Hindlimb muscle (tissue), 1 donor: ENCODE data around the gene RUFY2. TPM values are rescaled to one million over a fixed set of nuclear protein-coding genes. Genes with fewer than 3 reads are reported as not detected.
"Not testable (repeated sequence)": the region's sequence is repeated elsewhere in the genome, so short reads cannot be mapped to it uniquely, and the experiment has no call there.

Experiments
- DNase-seq: peaks from one replicate; pipeline ENCODE4 v3.0.0-alpha.2; 2013
- polyA plus RNA-seq: library from polyadenylated mRNA; unstranded; fragments of 120-200 nt; gene quantifications from one replicate; pipeline ENCODE4 v1.2.1, GENCODE V29; 2013; ENCODE audit not compliant: insufficient read length

RUFY2 gene
- polyA plus RNA-seq, 1 donor, result 19.5 TPM

DNA sequence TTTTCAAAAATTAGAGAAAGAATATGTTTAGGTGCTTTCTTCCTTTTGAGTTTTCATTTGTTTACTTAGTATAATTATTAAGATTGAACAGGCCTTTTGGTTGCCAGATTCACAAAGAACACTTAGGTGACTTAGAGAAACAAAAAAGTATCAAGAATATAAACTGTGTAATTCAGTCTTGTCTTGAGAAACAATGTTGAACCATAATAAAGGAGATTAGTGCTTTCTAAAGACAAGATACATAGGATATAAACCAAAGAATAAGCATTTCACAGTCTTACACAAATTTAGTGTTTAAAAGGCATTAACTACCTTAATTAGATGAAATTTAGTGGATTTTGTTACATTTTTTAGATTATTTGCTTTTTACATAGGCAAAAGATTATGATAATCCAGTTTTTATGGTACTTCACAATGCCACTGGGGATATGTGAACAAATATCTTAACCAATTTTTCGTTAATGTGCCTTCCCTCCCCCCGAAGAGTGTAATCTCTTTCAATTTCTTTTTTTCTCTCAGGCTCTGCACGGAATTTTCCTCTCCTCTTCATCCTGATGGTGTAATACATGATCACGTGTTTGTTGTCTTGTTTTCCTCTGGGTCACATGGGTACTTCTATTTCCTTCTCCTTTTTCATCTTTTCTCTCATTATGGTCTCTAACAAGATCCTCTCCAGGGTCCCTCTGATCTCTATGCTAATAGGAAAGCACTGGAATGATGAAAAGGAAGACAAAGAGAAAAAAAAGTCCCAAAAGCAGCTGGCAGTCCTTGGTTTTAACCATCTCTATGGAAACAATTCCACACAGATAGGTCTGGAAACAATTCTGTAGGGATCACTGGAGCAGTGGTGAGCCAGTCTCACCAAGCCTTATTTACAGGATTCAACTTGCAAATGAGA is 78.9 kb downstream of the RUFY2 start:
- DNase-seq, result peak; percentile 50

GRCh38 chr10:68324396-68324795 is 82.7 kb downstream of the RUFY2 start:
- not testable (repeated sequence) for DNase-seq

- no peak for DNase-seq
Observed at GRCh38 chr10:68318331-68319059, 88.6 kb downstream of the RUFY2 start.

DNA sequence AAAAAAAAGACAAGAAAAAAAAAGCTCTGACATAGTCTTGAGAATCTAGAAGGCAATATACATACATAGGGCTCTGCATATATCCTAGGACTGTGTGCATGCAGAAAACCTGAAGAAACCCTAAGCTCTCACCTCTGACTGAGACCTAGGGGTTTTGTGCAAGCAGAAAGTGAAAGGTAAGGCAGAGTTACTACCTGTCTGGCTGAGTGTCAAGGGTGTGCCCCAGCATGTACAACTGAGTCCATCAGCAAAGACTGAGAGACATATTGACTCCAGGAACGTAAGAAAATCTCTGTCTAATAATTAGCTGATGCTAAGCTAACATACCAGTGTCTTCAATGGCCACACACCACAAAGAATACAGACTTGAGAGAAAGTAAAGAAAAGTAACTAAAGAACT is 91.5 kb downstream of the RUFY2 start:
- DNase-seq, result no peak

DNA sequence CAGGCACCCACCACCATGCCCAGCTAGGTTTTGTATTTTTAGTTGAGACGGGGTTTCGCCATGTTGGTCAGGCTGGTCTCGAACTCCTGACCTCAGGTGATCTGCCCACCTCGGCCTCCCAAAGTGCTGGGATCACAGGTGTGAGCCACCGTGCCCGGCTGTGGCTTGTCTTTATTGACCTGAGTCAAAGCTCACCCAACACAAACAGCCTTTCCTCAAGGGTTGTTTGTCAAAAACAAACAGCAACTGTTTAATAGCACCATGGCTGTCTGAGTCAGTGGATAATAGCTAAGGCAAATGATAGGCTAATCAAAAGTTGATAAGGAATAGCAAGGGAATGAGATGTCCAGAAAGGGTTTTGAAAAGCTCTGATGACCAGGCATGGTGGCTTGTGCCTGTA is 92.1 kb downstream of the RUFY2 start:
- DNase-seq, result not testable (repeated sequence)

DNA sequence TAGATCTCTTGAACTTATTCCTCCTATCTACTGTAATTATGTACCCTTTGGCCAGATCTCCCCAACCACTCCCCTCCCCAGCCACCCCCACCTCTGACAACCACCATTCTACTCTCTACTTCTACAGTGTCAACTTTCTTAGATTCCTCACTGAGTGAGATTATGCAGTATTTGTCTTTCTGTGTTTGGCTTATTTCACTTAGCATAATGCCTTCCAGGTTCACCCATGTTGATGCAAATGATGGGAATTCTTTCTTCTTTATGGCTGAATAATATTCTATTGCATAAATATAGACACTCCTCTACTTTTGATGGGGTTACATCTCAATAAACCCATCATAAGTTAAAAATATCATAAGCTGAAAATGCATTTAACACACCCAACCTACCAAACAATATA is 96.5 kb downstream of the RUFY2 start:
- DNase-seq, result no peak

- DNase-seq, result no peak
Observed at GRCh38 chr10:68305854-68306253, 101.2 kb downstream of the RUFY2 start.

DNA sequence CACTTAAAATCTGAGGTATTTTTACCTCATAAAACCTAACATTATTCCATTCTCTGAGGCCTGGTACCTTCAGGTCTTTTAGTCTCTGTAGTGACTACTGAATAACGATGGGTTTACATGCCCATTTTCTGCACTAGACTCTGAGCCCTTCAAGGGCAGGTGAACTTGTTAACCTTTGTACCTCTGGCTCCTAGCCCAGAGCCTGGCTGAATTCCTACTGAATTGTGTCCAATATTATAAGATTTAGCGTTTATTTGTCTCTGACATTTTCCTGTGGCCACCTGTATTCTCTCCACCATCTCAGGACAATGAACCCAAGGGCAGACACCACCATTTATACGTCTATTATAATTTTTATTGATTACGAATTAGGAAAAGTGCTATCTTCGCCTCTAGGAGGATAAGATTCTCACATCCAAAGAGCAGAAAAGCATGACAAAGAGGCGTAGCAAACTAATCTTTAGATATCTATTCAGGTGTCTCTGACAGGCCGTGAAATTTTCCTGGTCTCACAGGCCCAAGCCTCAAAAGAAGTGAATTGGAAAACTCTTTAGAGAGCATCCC is 103.1 kb downstream of the RUFY2 start:
- DNase-seq, result no peak

GRCh38 chr10:68302871-68303270 is 104.2 kb downstream of the RUFY2 start:
- no peak for DNase-seq

DNA sequence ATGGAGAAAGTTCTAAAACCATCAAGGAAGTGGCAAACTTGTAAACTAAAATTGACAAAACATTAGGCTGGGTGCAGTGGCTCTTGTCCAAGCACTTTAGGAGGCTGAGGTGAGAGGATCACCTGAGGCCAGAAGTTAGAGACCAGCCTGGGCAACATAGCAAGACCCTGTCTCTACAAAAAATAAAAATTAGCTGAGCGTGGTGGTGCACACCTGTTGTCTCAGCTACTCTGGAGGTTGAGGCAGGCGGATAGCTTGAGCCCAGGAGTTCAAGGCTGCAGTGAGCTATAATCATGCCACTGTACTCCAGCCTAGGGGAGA is 104.6 kb downstream of the RUFY2 start:
- no peak for DNase-seq

DNA sequence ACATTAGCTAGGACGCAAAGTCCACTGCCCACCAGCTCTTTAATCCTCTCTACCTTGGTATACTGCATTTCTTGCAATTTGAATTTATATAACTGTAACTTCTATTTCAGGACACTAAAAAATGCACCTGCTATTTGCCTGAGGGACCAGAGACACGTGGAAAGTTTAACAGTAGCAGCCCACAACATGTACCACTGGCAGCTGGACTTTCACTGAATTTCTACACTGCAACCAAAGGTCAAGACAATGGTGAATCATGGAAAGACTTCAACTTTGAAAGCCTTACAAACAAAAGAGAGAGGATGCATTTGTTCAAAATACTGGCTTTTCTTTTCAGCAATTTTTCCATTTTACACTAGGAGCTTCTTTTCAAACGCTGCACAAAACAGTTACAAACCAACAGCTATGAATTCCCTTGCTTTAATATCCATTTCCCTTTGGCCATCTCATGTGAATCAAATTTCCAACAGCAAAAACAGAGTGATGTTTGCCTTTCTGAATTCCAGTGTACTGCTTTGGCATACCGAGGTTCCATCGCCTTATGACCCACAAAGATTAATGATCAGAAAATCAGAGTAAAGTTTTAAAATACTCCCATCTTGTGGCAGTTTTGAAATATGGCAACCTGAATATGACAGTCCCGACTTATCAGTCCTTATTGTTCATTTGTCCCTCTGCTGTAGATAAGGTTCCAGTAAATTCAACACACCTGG is 105.1 kb downstream of the RUFY2 start:
- peak; percentile 29 for DNase-seq

- DNase-seq, result no peak
Observed at GRCh38 chr10:68301301-68301700, 105.8 kb downstream of the RUFY2 start.

GRCh38 chr10:68296843-68297663 is 110.0 kb downstream of the RUFY2 start:
- peak; percentile 11 for DNase-seq

Other genes with a start within 250 kb of the RUFY2 start
- 0.22 TPM for gene ATOH7, start 175.2 kb downstream of the RUFY2 start, polyA plus RNA-seq
- gene HNRNPH3, start 75.2 kb downstream of the RUFY2 start, polyA plus RNA-seq, result 167 TPM
- gene PBLD, start 74.3 kb downstream of the RUFY2 start, polyA plus RNA-seq, result 6.8 TPM
- 4.1 TPM for gene DNA2, start 64.7 kb upstream of the RUFY2 start, polyA plus RNA-seq
- gene SLC25A16, start 120.2 kb upstream of the RUFY2 start, polyA plus RNA-seq, result 11.1 TPM
- gene TET1, start 153.1 kb upstream of the RUFY2 start, polyA plus RNA-seq, result 10.8 TPM